Liver (tissue), 3 donors: ENCODE measurements around the gene PCED1B.

Experiments
- GABPA ChIP-seq, 2 donors: IDR thresholded peaks in 1 of 2; conservative IDR thresholded peaks in 1 of 2; 2 replicates each; pipeline ENCODE4 v1.6.1; 2016; ENCODE audit warnings: antibody characterized with exemption in 2 of 2, mild to moderate bottlenecking in 1 of 2, moderate library complexity in 1 of 2
- JUND ChIP-seq, 2 donors: IDR thresholded peaks; 2 replicates each; pipeline ENCODE4 v1.6.1; 2016; ENCODE audit warnings: antibody characterized with exemption in 2 of 2
- RXRA ChIP-seq, 2 donors: IDR thresholded peaks; 2 replicates each; pipeline ENCODE4 v1.6.1; 2017 to 2018; ENCODE audit warnings: antibody characterized with exemption in 2 of 2, mild to moderate bottlenecking in 1 of 2
- TAF1 ChIP-seq: conservative IDR thresholded peaks from 2 replicates; pipeline ENCODE4 v1.6.1; 2016; ENCODE audit warnings: antibody characterized with exemption, mild to moderate bottlenecking
- YY1 ChIP-seq: IDR thresholded peaks from 2 replicates; pipeline ENCODE4 v1.6.1; 2016; ENCODE audit warnings: antibody characterized with exemption, mild to moderate bottlenecking
- TF ChIP-seq, protein P1 (sequence below): fragments of 150-350 bp; IDR thresholded peaks from 2 replicates; pipeline ENCODE4 v1.5.1; 2017; ENCODE audit warnings: improper control_type of control experiment, low read depth, low read length; ENCODE audit not compliant: missing input control
- TF ChIP-seq, protein P2 (sequence below): IDR thresholded peaks from 2 replicates; pipeline ENCODE4 v1.6.1; 2016; ENCODE audit warnings: antibody characterized with exemption, mild to moderate bottlenecking
- TF ChIP-seq, protein P3 (sequence below): IDR thresholded peaks from 2 replicates; pipeline ENCODE4 v1.6.1; 2016; ENCODE audit warnings: antibody characterized with exemption
- donor health status: healthy.
- donor health status: healthy.

DNA sequence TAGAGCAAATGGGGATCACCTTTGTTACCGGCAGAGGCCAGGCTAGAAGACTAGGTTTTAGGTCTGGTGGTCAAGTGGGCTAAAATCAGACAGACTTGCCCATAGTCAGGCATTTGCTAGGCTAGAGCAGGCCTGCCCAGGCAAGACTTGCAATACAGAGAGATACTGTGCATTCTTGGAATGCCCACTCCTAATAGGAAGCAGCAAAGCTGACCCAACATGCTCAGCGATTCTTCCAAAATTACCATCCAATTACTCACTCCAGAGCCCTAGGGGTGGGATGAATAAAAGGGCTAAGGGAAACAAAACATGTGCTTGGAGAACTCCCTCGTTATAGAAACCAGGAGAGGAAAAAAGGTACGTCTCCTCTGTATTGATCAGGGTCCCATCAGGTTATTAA is 188.2 kb downstream of the PCED1B start:
- TF ChIP-seq, protein P1, sequence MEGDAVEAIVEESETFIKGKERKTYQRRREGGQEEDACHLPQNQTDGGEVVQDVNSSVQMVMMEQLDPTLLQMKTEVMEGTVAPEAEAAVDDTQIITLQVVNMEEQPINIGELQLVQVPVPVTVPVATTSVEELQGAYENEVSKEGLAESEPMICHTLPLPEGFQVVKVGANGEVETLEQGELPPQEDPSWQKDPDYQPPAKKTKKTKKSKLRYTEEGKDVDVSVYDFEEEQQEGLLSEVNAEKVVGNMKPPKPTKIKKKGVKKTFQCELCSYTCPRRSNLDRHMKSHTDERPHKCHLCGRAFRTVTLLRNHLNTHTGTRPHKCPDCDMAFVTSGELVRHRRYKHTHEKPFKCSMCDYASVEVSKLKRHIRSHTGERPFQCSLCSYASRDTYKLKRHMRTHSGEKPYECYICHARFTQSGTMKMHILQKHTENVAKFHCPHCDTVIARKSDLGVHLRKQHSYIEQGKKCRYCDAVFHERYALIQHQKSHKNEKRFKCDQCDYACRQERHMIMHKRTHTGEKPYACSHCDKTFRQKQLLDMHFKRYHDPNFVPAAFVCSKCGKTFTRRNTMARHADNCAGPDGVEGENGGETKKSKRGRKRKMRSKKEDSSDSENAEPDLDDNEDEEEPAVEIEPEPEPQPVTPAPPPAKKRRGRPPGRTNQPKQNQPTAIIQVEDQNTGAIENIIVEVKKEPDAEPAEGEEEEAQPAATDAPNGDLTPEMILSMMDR: no peak
- TF ChIP-seq, protein P2, sequence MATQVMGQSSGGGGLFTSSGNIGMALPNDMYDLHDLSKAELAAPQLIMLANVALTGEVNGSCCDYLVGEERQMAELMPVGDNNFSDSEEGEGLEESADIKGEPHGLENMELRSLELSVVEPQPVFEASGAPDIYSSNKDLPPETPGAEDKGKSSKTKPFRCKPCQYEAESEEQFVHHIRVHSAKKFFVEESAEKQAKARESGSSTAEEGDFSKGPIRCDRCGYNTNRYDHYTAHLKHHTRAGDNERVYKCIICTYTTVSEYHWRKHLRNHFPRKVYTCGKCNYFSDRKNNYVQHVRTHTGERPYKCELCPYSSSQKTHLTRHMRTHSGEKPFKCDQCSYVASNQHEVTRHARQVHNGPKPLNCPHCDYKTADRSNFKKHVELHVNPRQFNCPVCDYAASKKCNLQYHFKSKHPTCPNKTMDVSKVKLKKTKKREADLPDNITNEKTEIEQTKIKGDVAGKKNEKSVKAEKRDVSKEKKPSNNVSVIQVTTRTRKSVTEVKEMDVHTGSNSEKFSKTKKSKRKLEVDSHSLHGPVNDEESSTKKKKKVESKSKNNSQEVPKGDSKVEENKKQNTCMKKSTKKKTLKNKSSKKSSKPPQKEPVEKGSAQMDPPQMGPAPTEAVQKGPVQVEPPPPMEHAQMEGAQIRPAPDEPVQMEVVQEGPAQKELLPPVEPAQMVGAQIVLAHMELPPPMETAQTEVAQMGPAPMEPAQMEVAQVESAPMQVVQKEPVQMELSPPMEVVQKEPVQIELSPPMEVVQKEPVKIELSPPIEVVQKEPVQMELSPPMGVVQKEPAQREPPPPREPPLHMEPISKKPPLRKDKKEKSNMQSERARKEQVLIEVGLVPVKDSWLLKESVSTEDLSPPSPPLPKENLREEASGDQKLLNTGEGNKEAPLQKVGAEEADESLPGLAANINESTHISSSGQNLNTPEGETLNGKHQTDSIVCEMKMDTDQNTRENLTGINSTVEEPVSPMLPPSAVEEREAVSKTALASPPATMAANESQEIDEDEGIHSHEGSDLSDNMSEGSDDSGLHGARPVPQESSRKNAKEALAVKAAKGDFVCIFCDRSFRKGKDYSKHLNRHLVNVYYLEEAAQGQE: no peak
- no peak for TF ChIP-seq GABPA (IDR thresholded peaks at IDR 0.05 in 1 of 2, conservative IDR thresholded peaks at IDR 0.05 in 1 of 2)
- TF ChIP-seq JUND (IDR thresholded peaks at IDR 0.05): no peak
- TF ChIP-seq, protein P3, sequence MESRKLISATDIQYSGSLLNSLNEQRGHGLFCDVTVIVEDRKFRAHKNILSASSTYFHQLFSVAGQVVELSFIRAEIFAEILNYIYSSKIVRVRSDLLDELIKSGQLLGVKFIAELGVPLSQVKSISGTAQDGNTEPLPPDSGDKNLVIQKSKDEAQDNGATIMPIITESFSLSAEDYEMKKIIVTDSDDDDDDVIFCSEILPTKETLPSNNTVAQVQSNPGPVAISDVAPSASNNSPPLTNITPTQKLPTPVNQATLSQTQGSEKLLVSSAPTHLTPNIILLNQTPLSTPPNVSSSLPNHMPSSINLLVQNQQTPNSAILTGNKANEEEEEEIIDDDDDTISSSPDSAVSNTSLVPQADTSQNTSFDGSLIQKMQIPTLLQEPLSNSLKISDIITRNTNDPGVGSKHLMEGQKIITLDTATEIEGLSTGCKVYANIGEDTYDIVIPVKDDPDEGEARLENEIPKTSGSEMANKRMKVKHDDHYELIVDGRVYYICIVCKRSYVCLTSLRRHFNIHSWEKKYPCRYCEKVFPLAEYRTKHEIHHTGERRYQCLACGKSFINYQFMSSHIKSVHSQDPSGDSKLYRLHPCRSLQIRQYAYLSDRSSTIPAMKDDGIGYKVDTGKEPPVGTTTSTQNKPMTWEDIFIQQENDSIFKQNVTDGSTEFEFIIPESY: no peak
- TF ChIP-seq TAF1: no peak
- TF ChIP-seq RXRA (IDR thresholded peaks at IDR 0.05): no peak
- no peak for TF ChIP-seq YY1
